HG03135 (cell line): ENCODE results near the gene INSR.
"Not testable (repeated sequence)": the region's sequence is repeated elsewhere in the genome, so short reads cannot be mapped to it uniquely, and the experiment has no call there.

Source experiments
- ATAC-seq: cut with Tn5 transposase; IDR thresholded peaks from one replicate; pipeline ENCODE4 v1.9.1; 2021; ENCODE audit warnings: mild to moderate bottlenecking, moderate library complexity; ENCODE audit not compliant: unreplicated experiment

The INSR gene

DNA sequence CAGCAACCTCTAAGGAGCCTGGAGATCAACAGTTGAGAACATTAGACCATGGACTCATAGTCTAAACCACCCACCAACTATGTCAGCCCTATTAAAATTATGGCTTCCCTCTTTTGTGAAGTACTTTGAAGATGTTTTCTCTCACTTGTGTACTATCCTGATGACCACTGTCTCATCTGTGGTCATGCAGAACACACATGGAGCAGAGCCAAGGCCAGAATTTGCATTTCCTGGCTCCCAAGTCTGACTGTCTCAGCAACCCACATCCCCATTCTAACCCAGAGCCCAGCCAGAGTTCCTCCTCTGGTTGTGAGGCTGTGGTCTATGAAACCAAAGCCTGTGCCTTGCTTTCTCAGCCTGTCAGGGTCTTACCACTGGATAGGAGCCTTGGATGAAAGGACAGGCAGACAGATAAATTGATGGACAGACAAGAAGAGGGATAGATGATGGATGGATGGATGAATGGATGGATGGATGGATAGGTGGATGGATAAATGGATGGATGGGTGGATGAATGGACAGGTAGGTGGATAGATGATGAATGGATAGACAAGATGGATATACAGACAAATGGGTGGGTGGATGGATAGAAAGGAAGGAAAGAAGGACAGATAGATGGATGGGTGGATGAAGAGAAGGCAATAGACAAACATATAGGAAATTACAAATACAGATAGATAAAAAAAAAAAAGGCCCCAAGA, 189.3 kb downstream of the INSR start:
- no peak for ATAC-seq

DNA sequence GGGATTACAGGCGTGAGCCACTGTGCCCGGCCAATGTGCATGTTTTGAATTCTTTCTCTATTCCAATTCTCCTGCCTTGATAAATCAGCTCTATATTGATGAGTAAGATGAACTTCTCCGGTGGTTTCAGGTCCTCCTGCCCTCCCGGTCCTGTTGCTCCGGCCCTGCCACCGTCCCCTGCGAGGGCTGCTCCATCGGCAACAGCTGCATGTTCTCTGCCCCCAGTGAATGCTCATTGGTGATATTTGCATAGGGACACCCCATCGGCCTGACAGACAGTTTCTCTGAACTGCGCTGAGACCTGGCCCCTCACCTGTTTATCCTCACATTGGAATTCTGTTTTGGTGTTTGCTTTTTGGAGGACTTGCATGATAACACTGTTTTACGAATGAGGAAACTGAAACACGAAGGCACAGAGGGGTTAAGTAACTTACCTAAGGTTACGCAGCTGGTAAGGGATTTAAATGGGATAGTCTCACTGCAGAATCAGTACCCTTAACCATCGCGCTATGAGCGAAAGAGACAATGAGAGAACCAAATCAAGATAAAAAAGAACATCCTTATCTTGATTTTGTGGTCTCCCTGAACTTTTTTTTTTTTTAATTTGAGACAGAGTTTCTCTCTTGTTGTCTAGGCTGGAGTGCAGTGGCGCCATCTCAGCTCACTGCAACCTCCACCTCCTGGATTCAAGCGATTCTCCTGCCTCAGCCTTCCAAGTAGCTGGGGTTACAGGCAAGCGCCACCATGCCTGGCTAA, 192.5 kb downstream of the INSR start:
- no peak for ATAC-seq

GRCh38 chr19:7099597-7099921, 194.7 kb downstream of the INSR start:
- no peak for ATAC-seq

DNA sequence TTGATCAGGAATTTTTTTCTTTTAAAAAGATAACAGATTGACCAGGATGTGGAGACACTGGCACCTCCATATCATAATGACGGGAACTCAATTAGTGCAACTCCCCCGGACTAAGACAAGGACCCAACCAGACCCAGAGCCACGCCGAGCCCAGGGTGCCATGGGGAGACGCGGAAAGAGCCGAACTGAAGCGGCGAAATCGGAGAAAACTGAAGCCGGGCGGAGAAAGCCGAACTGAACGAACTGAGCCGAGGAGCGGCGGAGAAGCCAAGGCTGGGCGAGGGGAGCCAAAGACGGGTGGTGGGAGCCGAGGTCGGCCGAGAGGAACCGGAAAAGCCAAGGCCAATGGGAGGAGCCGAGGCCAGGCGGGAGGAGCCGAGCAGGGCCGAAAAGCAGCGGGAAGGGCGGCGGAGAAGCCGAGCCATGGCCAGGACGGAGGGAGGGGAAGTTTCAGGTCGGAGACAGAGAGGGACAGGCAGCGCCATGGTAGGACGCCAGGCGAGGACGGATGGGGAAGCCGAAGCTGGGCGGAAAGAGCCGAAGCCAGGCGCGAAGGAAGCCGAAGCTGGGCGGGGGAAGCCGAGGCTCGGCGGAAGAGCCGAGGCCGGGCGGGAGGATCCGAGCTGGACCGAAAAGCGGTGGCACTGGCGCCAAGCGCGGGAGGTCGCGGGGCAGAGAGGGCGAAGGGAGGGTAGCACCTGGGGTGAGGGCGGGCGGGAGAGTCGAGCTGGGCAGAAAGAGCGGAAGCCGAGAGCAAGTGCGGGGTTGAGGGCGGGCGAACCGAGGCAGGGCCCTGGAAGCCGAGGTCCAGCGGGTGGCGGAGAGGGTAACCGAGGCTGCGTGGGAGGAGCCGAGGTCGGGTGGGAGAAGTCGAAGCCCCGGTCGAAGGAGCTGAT, 195.3 kb downstream of the INSR start:
- ATAC-seq, result peak; percentile 77

DNA sequence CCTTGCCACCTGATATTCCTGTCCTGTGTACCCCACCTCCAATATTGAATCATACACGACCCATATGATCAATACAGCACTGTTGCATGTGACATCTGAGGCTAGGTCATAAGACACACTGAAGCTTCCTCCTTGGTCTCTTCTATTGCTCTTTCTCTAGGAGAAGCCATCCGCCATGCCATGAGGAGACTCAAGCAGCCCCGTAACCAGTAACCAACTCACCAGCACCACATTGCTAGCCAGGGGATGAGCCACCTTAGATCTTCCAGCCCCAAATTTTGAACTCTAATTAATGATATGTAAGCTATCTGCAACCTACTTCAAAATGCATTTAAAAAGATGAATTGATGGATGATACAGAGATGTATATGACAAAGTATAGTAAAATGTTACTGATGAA, 196.1 kb downstream of the INSR start:
- no peak for ATAC-seq

DNA sequence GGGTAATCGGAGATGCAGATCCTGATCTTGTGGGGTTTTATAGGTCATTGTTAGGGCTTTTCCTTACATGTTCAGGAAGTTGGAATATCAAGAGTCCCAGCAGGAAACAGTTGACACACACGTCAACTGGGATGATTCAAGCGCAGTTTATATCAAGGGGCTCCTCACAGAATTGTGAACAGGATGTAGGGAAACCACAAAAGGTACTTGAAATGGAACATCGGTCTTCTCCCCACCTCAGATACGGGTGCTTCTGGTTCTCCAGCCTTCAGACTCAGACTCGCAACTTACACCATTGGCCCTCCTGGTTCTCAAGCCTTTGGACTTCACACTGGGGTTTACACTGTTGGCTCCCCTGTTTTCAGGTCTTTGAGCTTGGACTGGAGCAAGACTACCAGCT, 205.2 kb downstream of the INSR start:
- no peak for ATAC-seq

GRCh38 chr19:7083076-7083956, 210.9 kb downstream of the INSR start:
- no peak for ATAC-seq

- no peak for ATAC-seq
Measured at GRCh38 chr19:7078008-7078407, 216.2 kb downstream of the INSR start.

DNA sequence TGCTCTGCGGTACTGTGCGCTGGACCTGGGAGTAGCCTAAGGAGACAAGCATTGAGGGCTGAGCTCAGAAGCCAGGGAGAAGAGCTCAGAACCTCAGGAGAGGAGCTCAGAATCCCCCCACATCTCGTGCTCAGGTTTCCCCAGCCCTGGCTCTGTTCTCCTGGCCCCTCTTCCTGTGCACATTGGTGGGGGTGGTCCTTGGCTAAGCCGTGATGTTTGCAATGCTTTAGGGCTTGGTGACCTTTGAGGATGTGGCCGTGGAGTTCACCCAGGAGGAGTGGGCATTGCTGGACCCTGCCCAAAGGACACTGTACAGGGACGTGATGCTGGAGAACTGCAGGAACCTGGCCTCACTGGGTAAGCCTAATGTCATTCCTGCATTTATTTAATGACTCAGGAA, 218.1 kb downstream of the INSR start:
- no peak for ATAC-seq

GRCh38 chr19:7074705-7075282, 219.4 kb downstream of the INSR start:
- ATAC-seq, result no peak

GRCh38 chr19:7072541-7072940, 221.7 kb downstream of the INSR start:
- ATAC-seq, result no peak

- peak; percentile 28 for ATAC-seq
Measured at GRCh38 chr19:7069904-7070226, 224.3 kb downstream of the INSR start.

GRCh38 chr19:7069042-7069903, 224.9 kb downstream of the INSR start, which contains the start of gene ZNF557:
Gene ZNF557 (plus strand): TSS chr19:7069703. CDS start chr19:7075075, 5,372 bp downstream.
- ATAC-seq, result peak; percentile 93

- no peak for ATAC-seq
Measured at GRCh38 chr19:7068599-7068998, 225.6 kb downstream of the INSR start.

DNA sequence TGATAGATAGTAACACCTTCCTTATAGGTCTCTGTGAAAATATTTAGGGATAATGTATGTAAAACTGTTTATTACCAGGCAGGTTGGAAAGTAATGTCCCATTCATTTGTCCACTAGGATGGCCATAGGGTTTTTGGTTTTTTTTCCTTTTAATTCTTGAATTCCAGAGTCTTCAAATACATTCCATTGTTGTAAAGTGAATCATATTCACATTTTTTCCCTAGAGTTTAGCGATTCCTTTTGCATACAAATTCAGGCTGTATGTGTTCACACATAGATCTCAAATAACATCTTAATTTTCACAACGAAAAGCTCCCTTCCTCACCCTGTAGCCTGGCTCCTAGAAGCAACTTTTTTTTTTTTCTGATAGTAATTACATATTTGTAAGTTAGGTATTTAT, 226.5 kb downstream of the INSR start:
- ATAC-seq, result no peak

DNA sequence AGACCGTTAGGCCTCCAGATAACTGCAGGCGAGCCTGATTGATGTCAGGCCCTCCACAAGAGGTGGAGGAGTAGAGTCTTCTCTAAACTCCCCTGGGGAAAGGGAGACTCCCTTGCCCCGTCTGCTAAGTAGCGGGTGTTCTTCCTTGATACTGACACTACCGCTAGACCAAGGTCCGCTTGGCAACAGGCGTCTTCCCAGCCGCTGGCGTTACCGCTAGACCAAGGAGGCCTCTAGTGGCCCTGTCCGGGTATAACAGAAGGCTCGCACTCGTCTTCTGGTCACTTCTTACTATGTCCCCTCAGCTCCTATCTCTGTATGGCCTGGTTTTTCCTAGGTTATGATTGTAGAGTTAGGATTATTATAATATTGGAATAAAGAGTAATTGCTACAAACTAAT, 227.1 kb downstream of the INSR start:
- not testable (repeated sequence) for ATAC-seq

DNA sequence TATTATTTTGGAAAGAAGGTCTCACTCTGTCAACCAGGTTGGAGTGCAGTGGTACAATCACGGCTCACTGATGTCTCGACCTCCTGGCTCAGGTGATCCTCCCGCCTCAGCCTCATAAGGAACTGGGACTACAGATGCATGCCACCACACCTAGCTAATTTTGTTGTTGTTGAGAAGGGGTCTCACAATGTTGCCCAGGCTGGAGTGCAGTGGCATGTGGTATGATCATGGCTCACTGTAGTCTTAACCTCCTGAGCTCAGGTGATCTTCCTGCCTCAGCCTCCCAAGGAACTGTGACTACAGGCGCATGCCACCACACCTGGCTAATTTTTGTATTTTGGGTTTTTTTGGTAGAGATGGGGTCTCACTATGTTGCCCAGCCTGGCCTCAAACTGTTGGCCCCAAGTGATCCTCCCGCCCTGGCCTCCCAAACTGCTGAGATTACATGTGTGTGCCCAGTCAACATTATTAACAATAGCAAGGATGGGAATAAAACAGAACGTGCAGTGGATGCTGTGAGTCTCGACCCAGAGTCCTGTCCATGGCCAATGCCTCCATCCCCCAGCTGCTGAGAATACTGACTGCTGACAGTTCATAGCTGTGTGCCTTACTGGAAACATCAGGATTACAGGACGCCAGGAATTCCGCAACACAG, 230.3 kb downstream of the INSR start:
- no peak for ATAC-seq

DNA sequence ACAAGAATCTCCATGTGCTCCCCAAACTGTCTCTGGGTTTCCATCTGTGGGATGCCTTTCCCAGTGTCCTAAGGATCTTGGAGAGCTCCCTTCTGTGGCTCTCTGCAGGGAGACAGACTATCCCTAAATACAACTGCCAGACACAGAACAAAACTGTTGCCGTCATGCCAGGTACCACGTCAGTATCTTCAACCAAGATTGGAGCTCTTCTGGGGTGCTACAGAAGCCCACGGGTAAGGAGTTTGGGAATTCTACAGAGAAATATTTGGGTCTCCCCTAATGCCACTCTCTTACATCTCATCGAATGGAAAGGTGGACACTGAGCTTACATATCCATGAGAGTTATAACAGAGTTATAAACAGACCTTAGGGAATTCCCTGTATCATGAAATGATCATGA, 230.9 kb downstream of the INSR start:
- no peak for ATAC-seq
